Thoracic aorta (tissue), 2 donors: ENCODE data around the gene BCR. TPM values are rescaled to one million over a fixed set of nuclear protein-coding genes. Genes with fewer than 3 reads are reported as not detected.

Source experiments
- ATAC-seq: fragments of 150-250 bp; one replicate; pipeline ENCODE4 v1.8.0; 2017; ENCODE audit warnings: low read depth; ENCODE audit not compliant: insufficient number of reproducible peaks, low FRiP score
- DNase-seq: peaks from one replicate; pipeline ENCODE4 v3.0.0-alpha.2; 2020; ENCODE audit warnings: low spot score
- H3K27ac ChIP-seq, 2 donors: fragments of 200-600 bp; sonication (generic); 1 replicate in 1 of 2; 2 replicates in 1 of 2; pipeline ENCODE4 v1.5.1; 2016; ENCODE audit warnings: mild to moderate bottlenecking in 2 of 2, moderate library complexity in 2 of 2
- H3K27me3 ChIP-seq: fragments of 200-600 bp; sonication (generic); replicated peaks from 2 replicates; pipeline ENCODE4 v1.6.0; 2016; ENCODE audit warnings: mild to moderate bottlenecking; ENCODE audit not compliant: insufficient read depth
- H3K36me3 ChIP-seq: fragments of 200-600 bp; sonication (generic); one replicate; pipeline ENCODE4 v1.5.1; 2016
- H3K4me1 ChIP-seq, 2 donors: fragments of 200-600 bp; sonication (generic); 1 replicate in 1 of 2; 2 replicates in 1 of 2; pipeline versions ENCODE4 v1.5.1 to v1.6.0; 2016; ENCODE audit warnings: low read depth in 2 of 2, mild to moderate bottlenecking in 1 of 2; ENCODE audit not compliant: control insufficient read depth in 1 of 2
- H3K4me3 ChIP-seq: fragments of 200-600 bp; sonication (generic); 2 replicates; pipeline ENCODE4 v1.5.1; 2016; ENCODE audit warnings: mild to moderate bottlenecking
- H3K9me3 ChIP-seq: fragments of 200-600 bp; sonication (generic); 2 replicates; pipeline ENCODE4 v1.5.1; 2016
- CTCF ChIP-seq: fragments of 200-600 bp; sonication (generic); IDR thresholded peaks from one replicate; pipeline ENCODE4 v1.5.1; 2019; ENCODE audit warnings: antibody characterized with exemption
- total RNA-seq, 2 donors: library from RNA; depleted of rRNA; stranded (reverse); fragments of >200 nt; gene quantifications; one replicate each; pipeline versions ENCODE4 v1.1.0 to v1.2.3, GENCODE V29; 2016

BCR gene
- total RNA-seq, 2 donors from 2014 or later, result 73.2 to 232 TPM

- ATAC-seq (no peak), DNase-seq (no peak)
- Histone ChIP-seq H3K4me3 (no peak overlapping the region), H3K9me3 (no peaks in the 10 kb centered on the region), H3K27ac (no peak overlapping the region), H3K36me3 (peaks cover 47% of the 10 kb centered on the region), H3K4me1 (peaks cover 0 to 21% of the 10 kb centered on the region in 2 donors), H3K27me3 (no peaks in the 10 kb centered on the region)
- TF ChIP-seq CTCF, result no peak
Observed at GRCh38 chr22:23266780-23267179, 86.5 kb downstream of the BCR start.

- no peak for TF ChIP-seq CTCF
- Histone ChIP-seq H3K4me3 (no peak overlapping the region), H3K9me3 (no peaks in the 10 kb centered on the region), H3K27me3 (no peaks in the 10 kb centered on the region), H3K4me1 (peaks cover 0 to 21% of the 10 kb centered on the region in 2 donors), H3K36me3 (peaks cover 49% of the 10 kb centered on the region), H3K27ac (no peak overlapping the region)
- ATAC-seq (no peak), DNase-seq (no peak)
Observed at GRCh38 chr22:23267226-23268043, 87.1 kb downstream of the BCR start.

- no peak for TF ChIP-seq CTCF
- ATAC-seq (no peak), DNase-seq (no peak)
- Histone ChIP-seq H3K4me1 (peaks cover 0 to 21% of the 10 kb centered on the region in 2 donors), H3K27me3 (no peaks in the 10 kb centered on the region), H3K4me3 (no peak overlapping the region), H3K36me3 (peaks cover 57% of the 10 kb centered on the region), H3K9me3 (no peaks in the 10 kb centered on the region), H3K27ac (no peak overlapping the region)
Observed at GRCh38 chr22:23268139-23268712, 87.9 kb downstream of the BCR start.

DNA sequence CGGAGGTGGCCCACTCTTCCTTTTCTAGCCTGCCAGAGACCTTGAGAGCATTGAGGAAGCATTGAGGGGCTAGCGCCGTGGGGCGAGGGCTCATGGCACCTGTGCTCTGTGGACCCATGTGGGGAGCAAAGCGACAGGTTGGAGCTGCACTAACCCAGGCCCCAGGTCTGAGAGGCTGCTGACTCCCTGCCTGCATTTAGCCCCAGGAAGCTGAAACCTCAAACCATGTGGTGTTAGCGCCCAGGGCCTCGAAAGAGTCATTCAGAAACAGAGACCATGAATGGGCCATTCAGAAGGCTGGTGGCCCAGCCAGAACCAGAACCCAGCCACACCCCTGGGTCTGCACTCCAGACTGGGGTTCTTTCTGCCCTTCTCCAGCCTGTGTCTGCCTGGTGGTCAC lies 88.6 kb downstream of the BCR start:
- no peaks in the 10 kb centered on the region for H3K9me3 ChIP-seq
- H3K36me3 ChIP-seq, result peaks cover 58% of the 10 kb centered on the region
- ATAC-seq, result no peak

More for the DNA sequence above, 88.6 kb downstream of the BCR start:
- DNase-seq, result no peak
- no peaks in the 10 kb centered on the region for H3K27me3 ChIP-seq
- H3K4me3 ChIP-seq, result no peak overlapping the region
- H3K27ac ChIP-seq, result no peak overlapping the region
- peaks cover 0 to 21% of the 10 kb centered on the region in 2 donors for H3K4me1 ChIP-seq
- TF ChIP-seq CTCF, result no peak
